ENCODE data around the gene GABPB1.

DNA sequence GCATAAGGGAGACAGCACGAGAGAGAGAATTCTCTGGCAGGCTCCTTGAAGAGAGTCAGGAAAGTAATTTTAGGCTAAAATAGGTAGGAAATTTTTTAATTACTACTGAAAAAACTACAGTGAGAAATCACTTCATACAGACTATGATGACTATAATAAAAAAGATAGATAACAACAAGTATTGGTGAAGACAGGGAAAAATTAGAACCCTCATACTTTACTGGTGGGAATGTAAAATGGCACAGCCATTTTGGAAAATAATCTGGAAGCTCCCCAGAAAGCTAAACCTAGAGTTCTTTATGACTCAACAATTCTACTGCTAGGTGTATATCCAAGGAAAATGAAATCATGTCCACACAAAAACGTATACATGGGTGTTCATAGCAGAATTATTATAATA, 87.4 kb downstream of the GABPB1 start:
- TF ChIP-seq, protein P1, sequence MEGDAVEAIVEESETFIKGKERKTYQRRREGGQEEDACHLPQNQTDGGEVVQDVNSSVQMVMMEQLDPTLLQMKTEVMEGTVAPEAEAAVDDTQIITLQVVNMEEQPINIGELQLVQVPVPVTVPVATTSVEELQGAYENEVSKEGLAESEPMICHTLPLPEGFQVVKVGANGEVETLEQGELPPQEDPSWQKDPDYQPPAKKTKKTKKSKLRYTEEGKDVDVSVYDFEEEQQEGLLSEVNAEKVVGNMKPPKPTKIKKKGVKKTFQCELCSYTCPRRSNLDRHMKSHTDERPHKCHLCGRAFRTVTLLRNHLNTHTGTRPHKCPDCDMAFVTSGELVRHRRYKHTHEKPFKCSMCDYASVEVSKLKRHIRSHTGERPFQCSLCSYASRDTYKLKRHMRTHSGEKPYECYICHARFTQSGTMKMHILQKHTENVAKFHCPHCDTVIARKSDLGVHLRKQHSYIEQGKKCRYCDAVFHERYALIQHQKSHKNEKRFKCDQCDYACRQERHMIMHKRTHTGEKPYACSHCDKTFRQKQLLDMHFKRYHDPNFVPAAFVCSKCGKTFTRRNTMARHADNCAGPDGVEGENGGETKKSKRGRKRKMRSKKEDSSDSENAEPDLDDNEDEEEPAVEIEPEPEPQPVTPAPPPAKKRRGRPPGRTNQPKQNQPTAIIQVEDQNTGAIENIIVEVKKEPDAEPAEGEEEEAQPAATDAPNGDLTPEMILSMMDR (IDR thresholded peaks at IDR 0.05; ENCODE audit: low read length) = no peak
- no peak for TF ChIP-seq EZH2 (IDR thresholded peaks at IDR 0.05; ENCODE audit: borderline replicate concordance, low read length)
